Karpas-422 (cell line): Measurements from ENCODE around the gene CACFD1. TPM values are rescaled to one million over a fixed set of nuclear protein-coding genes. Genes with fewer than 3 reads are reported as not detected.
A peak's percentile ranks its signal among the peaks of the same experiment; 100 is the strongest.

Source experiments
- DNase-seq: peaks from one replicate; pipeline ENCODE4 v3.0.0-alpha.2; 2015
- H2AFZ ChIP-seq: fragments of 200-600 bp; sonication (generic); 2 replicates; pipeline ENCODE4 v1.6.1; 2014; ENCODE audit warnings: antibody characterized with exemption, low read length, mixed read lengths
- H3K27ac ChIP-seq: fragments of 200-600 bp; sonication (generic); 2 replicates; pipeline ENCODE4 v1.5.1; 2014; ENCODE audit warnings: mild to moderate bottlenecking, low read length, moderate library complexity
- H3K27me3 ChIP-seq: fragments of 200-600 bp; sonication (generic); 2 replicates; pipeline ENCODE4 v1.6.1; 2014; ENCODE audit warnings: low read length, mixed read lengths
- H3K36me3 ChIP-seq: fragments of 200-600 bp; sonication (generic); 2 replicates; pipeline ENCODE4 v1.6.1; 2014; ENCODE audit warnings: low read length, mixed read lengths; ENCODE audit not compliant: insufficient read depth
- H3K4me1 ChIP-seq: fragments of 200-600 bp; sonication (generic); 2 replicates; pipeline ENCODE4 v1.6.1; 2014; ENCODE audit warnings: mild to moderate bottlenecking, low read length, mixed read lengths
- H3K4me2 ChIP-seq: fragments of 200-600 bp; sonication (generic); 2 replicates; pipeline ENCODE4 v1.6.1; 2014; ENCODE audit warnings: low read length, low read depth, mild to moderate bottlenecking; ENCODE audit not compliant: poor library complexity, severe bottlenecking
- H3K4me3 ChIP-seq: fragments of 200-600 bp; sonication (generic); 2 replicates; pipeline ENCODE4 v1.5.1; 2014; ENCODE audit warnings: mild to moderate bottlenecking, antibody characterized with exemption, low read length, mixed read lengths
- H3K79me2 ChIP-seq: fragments of 200-600 bp; sonication (generic); 2 replicates; pipeline ENCODE4 v1.6.1; 2014; ENCODE audit warnings: mild to moderate bottlenecking, low read length, mixed read lengths
- H3K9ac ChIP-seq: fragments of 200-600 bp; sonication (generic); 2 replicates; pipeline ENCODE4 v1.6.0; 2014; ENCODE audit warnings: low read length
- H3K9me2 ChIP-seq: fragments of 200-600 bp; sonication (generic), shearing (Covaris generic); replicated peaks from 2 replicates; pipeline ENCODE4 v1.6.0; 2014; ENCODE audit warnings: mild to moderate bottlenecking, low read length, moderate library complexity; ENCODE audit not compliant: insufficient read depth
- H3K9me3 ChIP-seq: fragments of 300-700, 200-600 bp; sonication (generic); 2 replicates; pipeline ENCODE4 v1.6.1; 2014; ENCODE audit warnings: low read length, mixed read lengths
- H4K20me1 ChIP-seq: fragments of 200-600 bp; sonication (generic); 2 replicates; pipeline ENCODE4 v1.6.1; 2014; ENCODE audit warnings: mild to moderate bottlenecking, antibody characterized with exemption, low read length, low read depth; ENCODE audit not compliant: insufficient read depth
- total RNA-seq: library from RNA; depleted of rRNA; stranded (reverse); fragments of >200 nt; shearing (Covaris generic); gene quantifications from 2 replicates; pipeline ENCODE4 v1.2.3, GENCODE V29; 2014; ENCODE audit warnings: low replicate concordance

Gene CACFD1
- total RNA-seq, 1 experiment from 2014 or later: 4.5 TPM

- H3K9me3 ChIP-seq: no peaks in the 10 kb centered on the region
- H3K9me2 ChIP-seq: no peaks in the 10 kb centered on the region
- H2AFZ ChIP-seq: no peak overlapping the region
- H3K4me1 ChIP-seq: peaks cover 25% of the 10 kb centered on the region
- 0 out of 2 replicates have a peak, but pooled peaks cover 3% of the 10 kb centered on the region for H4K20me1 ChIP-seq
- no peak for DNase-seq
- H3K79me2 ChIP-seq: no peaks in the 10 kb centered on the region
- no peak overlapping the region for H3K27ac ChIP-seq
- no peaks in the 10 kb centered on the region for H3K36me3 ChIP-seq
- H3K4me2 ChIP-seq: no peak overlapping the region
- H3K27me3 ChIP-seq: no peaks in the 10 kb centered on the region
- no peak overlapping the region for H3K4me3 ChIP-seq
- no peak overlapping the region for H3K9ac ChIP-seq
Observed at GRCh38 chr9:133455936-133456335, 3.8 kb upstream of the CACFD1 start.

- Histone ChIP-seq H3K36me3 (no peaks in the 10 kb centered on the region), H4K20me1 (peaks cover 8% of the 10 kb centered on the region; the same call in 1 of the 2 replicates), H3K27ac (no peak overlapping the region), H3K79me2 (no peaks in the 10 kb centered on the region), H3K4me1 (peaks cover 25% of the 10 kb centered on the region), H3K9me2 (no peaks in the 10 kb centered on the region), H3K4me2 (no peak overlapping the region), H3K4me3 (no peak overlapping the region), H2AFZ (no peak overlapping the region), H3K27me3 (no peaks in the 10 kb centered on the region), H3K9me3 (no peaks in the 10 kb centered on the region), H3K9ac (no peak overlapping the region)
- DNase-seq: peak; percentile 63
Observed at GRCh38 chr9:133456409-133456808, 3.4 kb upstream of the CACFD1 start.

- H3K27me3 ChIP-seq: no peaks in the 10 kb centered on the region
- no peak overlapping the region for H3K9ac ChIP-seq
- H2AFZ ChIP-seq: no peak overlapping the region
- H3K4me1 ChIP-seq: peaks cover 25% of the 10 kb centered on the region
- no peaks in the 10 kb centered on the region for H3K36me3 ChIP-seq
- no peaks in the 10 kb centered on the region for H3K9me3 ChIP-seq
- DNase-seq: no peak
- H3K27ac ChIP-seq: no peak overlapping the region
- no peaks in the 10 kb centered on the region for H3K9me2 ChIP-seq
- H3K4me3 ChIP-seq: no peak overlapping the region
- H4K20me1 ChIP-seq: peaks cover 16% of the 10 kb centered on the region; the same call in 1 of the 2 replicates
- no peak overlapping the region for H3K4me2 ChIP-seq
- no peaks in the 10 kb centered on the region for H3K79me2 ChIP-seq
Observed at GRCh38 chr9:133457233-133457632, 2.5 kb upstream of the CACFD1 start.

GRCh38 chr9:133457748-133458147 lies 2.0 kb upstream of the CACFD1 start:
- H2AFZ ChIP-seq: no peak overlapping the region
- peaks cover 21% of the 10 kb centered on the region; the same call in 1 of the 2 replicates for H4K20me1 ChIP-seq
- H3K36me3 ChIP-seq: no peaks in the 10 kb centered on the region
- peaks cover 25% of the 10 kb centered on the region for H3K4me1 ChIP-seq
- H3K27me3 ChIP-seq: no peaks in the 10 kb centered on the region
- no peak overlapping the region for H3K27ac ChIP-seq
- DNase-seq: no peak
- H3K9me3 ChIP-seq: no peaks in the 10 kb centered on the region
- H3K4me2 ChIP-seq: no peak overlapping the region
- no peak overlapping the region for H3K9ac ChIP-seq
- H3K79me2 ChIP-seq: no peaks in the 10 kb centered on the region
- H3K9me2 ChIP-seq: no peaks in the 10 kb centered on the region
- H3K4me3 ChIP-seq: no peak overlapping the region

- Histone ChIP-seq H4K20me1 (peaks cover 22% of the 10 kb centered on the region; the same call in 1 of the 2 replicates), H3K79me2 (no peaks in the 10 kb centered on the region), H3K9me2 (no peaks in the 10 kb centered on the region), H3K9me3 (no peaks in the 10 kb centered on the region), H3K36me3 (no peaks in the 10 kb centered on the region), H3K4me2 (peak overlapping the region; percentile 97), H3K27me3 (no peaks in the 10 kb centered on the region), H3K4me3 (peak overlapping the region; percentile 77), H2AFZ (peak overlapping the region; percentile 20; the same call in 1 of the 2 replicates), H3K27ac (no peak overlapping the region), H3K4me1 (peaks cover 23% of the 10 kb centered on the region), H3K9ac (peak overlapping the region; percentile 54)
- no peak for DNase-seq
Observed at GRCh38 chr9:133458643-133459312, 1.0 kb upstream of the CACFD1 start.

GRCh38 chr9:133460405-133461175 lies 812 bp downstream of the CACFD1 start:
- DNase-seq: peak; percentile 78
- H3K4me3 ChIP-seq: peak overlapping the region; percentile 77
- no peak overlapping the region for H3K27ac ChIP-seq

GRCh38 chr9:133461975-133462374 lies 2.2 kb downstream of the CACFD1 start:
- no peaks in the 10 kb centered on the region for H3K79me2 ChIP-seq
- no peak overlapping the region for H3K4me2 ChIP-seq
- no peak overlapping the region for H3K27ac ChIP-seq
- no peaks in the 10 kb centered on the region for H3K9me2 ChIP-seq
- no peak overlapping the region for H3K4me3 ChIP-seq
- H3K9ac ChIP-seq: no peak overlapping the region
- H3K27me3 ChIP-seq: no peaks in the 10 kb centered on the region
- H2AFZ ChIP-seq: no peak overlapping the region
- DNase-seq: no peak
- peaks cover 15% of the 10 kb centered on the region for H3K4me1 ChIP-seq
- no peaks in the 10 kb centered on the region for H3K36me3 ChIP-seq
- peaks cover 22% of the 10 kb centered on the region; the same call in 1 of the 2 replicates for H4K20me1 ChIP-seq
- no peaks in the 10 kb centered on the region for H3K9me3 ChIP-seq

More at GRCh38 chr9:133460405-133461175, 812 bp downstream of the CACFD1 start:
- no peaks in the 10 kb centered on the region for H3K36me3 ChIP-seq
- peak overlapping the region; percentile 97 for H3K4me2 ChIP-seq
- H3K9me2 ChIP-seq: no peaks in the 10 kb centered on the region
- H3K27me3 ChIP-seq: no peaks in the 10 kb centered on the region
- peaks cover 15% of the 10 kb centered on the region for H3K4me1 ChIP-seq
- no peak overlapping the region for H2AFZ ChIP-seq
- H3K79me2 ChIP-seq: no peaks in the 10 kb centered on the region
- no peaks in the 10 kb centered on the region for H3K9me3 ChIP-seq
- peaks cover 22% of the 10 kb centered on the region; the same call in 1 of the 2 replicates for H4K20me1 ChIP-seq
- H3K9ac ChIP-seq: peak overlapping the region; percentile 82

- H3K79me2 ChIP-seq: no peaks in the 10 kb centered on the region
- no peaks in the 10 kb centered on the region for H3K9me2 ChIP-seq
- H3K4me1 ChIP-seq: peaks cover 15% of the 10 kb centered on the region
- no peaks in the 10 kb centered on the region for H3K36me3 ChIP-seq
- H2AFZ ChIP-seq: no peak overlapping the region
- DNase-seq: peak; percentile 77
- H3K27ac ChIP-seq: no peak overlapping the region
- H3K9me3 ChIP-seq: no peaks in the 10 kb centered on the region
- H4K20me1 ChIP-seq: peaks cover 22% of the 10 kb centered on the region; the same call in 1 of the 2 replicates
- no peak overlapping the region for H3K4me3 ChIP-seq
- H3K27me3 ChIP-seq: no peaks in the 10 kb centered on the region
- no peak overlapping the region for H3K4me2 ChIP-seq
- H3K9ac ChIP-seq: no peak overlapping the region
Observed at GRCh38 chr9:133463234-133463863, 3.6 kb downstream of the CACFD1 start.
